ENCODE results near the gene DAPK1.

DAPK1 gene

DNA sequence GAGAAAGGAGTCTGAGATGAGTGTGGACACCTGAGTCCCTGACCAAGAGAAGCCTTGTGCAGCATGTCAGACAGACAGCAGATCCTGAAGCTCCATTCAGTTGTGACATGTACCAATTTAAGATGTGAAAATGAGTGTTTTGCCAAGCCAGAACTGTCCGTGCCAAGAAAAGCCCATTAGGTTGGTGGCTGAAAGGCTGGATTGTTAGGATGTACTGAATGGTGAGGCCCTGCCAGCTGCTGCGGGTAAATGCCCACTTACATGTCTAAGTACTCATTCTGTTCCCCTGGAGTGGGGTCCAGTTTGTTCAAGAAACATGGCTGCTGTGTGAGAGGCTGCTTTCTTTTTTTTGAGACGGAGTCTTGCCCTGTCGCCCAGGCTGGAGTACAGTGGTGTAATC is 14.6 kb downstream of the DAPK1 start:
- Histone ChIP-seq H3K9me3 (ENCODE audit: severe bottlenecking) (no peaks in the 10 kb centered on the region), H3K27me3 (ENCODE audit: insufficient read depth, low read depth, severe bottlenecking) (no peaks in the 10 kb centered on the region), H3K36me3 (peaks cover 11% of the 10 kb centered on the region), H3K4me3 (ENCODE audit: low read depth, low read length) (no peak overlapping the region), H3K27ac (no peak overlapping the region)
- TF ChIP-seq, protein P1, sequence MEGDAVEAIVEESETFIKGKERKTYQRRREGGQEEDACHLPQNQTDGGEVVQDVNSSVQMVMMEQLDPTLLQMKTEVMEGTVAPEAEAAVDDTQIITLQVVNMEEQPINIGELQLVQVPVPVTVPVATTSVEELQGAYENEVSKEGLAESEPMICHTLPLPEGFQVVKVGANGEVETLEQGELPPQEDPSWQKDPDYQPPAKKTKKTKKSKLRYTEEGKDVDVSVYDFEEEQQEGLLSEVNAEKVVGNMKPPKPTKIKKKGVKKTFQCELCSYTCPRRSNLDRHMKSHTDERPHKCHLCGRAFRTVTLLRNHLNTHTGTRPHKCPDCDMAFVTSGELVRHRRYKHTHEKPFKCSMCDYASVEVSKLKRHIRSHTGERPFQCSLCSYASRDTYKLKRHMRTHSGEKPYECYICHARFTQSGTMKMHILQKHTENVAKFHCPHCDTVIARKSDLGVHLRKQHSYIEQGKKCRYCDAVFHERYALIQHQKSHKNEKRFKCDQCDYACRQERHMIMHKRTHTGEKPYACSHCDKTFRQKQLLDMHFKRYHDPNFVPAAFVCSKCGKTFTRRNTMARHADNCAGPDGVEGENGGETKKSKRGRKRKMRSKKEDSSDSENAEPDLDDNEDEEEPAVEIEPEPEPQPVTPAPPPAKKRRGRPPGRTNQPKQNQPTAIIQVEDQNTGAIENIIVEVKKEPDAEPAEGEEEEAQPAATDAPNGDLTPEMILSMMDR (IDR thresholded peaks at IDR 0.05; ENCODE audit: low read depth, low read length), result no peak
- no peak for DNase-seq

DNA sequence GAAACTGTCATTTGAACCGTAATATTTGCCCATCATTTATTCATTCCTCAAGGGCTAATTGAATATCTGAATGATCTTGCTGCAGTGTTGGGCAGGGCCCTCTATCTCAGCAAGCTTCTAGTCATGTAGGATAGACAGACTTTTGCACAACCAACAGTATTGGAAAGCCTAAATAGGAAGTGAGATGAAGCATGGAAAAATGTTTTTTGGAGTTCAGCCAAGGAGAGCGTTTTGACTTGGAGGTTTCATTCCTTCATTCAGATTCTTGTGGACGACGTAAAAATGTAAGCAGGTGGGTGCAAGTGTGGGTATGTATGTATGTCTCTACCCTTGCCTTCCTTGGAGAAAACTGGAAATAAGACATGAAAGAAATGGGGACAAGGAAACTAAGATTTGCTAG is 15.5 kb downstream of the DAPK1 start:
- Histone ChIP-seq H3K27ac (no peak overlapping the region), H3K9me3 (ENCODE audit: severe bottlenecking) (no peaks in the 10 kb centered on the region), H3K36me3 (peaks cover 11% of the 10 kb centered on the region), H3K27me3 (ENCODE audit: insufficient read depth, low read depth, severe bottlenecking) (no peaks in the 10 kb centered on the region), H3K4me3 (ENCODE audit: low read depth, low read length) (no peak overlapping the region)
- no peak for DNase-seq
- TF ChIP-seq, protein P1 (IDR thresholded peaks at IDR 0.05; ENCODE audit: low read depth, low read length), result no peak

DNA sequence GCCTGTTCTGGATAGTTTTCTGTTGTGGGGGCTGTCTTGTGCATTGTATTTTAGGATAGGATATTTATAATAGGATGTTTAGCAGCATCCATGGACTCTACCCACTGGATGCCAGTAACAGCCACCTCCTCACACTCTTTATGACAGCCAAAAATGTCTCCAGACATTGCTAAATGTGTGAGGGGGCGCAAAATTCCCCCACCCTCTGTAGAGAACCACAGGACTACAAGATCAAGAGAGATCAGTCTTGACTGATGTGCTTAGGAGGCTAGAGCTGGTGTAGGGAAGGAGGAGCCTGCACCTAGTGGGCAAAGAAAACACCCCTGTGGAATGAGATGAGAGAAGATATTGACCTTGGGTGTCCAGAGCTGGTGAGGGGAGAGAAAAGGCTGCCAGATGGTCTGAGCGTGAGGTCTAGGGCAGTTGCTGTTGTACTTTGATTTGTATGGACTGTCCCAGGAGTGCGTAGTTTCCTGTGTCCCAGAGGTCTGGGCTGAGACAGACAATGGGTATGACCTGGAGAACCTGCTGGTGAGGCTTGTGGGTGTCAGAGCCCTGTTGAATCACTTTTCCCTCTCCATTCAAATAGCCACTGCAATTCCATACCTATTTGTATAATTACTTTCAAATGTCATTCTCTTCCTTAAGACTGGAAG is 16.3 kb downstream of the DAPK1 start:
- H3K27ac ChIP-seq, result no peak overlapping the region
- no peaks in the 10 kb centered on the region for H3K27me3 ChIP-seq (ENCODE audit: insufficient read depth, low read depth, severe bottlenecking)
- H3K4me3 ChIP-seq (ENCODE audit: low read depth, low read length), result no peak overlapping the region
- H3K36me3 ChIP-seq, result peaks cover 11% of the 10 kb centered on the region
- no peaks in the 10 kb centered on the region for H3K9me3 ChIP-seq (ENCODE audit: severe bottlenecking)
- DNase-seq, result peak; percentile 18
- TF ChIP-seq, protein P1 (IDR thresholded peaks at IDR 0.05; ENCODE audit: low read depth, low read length), result no peak

DNA sequence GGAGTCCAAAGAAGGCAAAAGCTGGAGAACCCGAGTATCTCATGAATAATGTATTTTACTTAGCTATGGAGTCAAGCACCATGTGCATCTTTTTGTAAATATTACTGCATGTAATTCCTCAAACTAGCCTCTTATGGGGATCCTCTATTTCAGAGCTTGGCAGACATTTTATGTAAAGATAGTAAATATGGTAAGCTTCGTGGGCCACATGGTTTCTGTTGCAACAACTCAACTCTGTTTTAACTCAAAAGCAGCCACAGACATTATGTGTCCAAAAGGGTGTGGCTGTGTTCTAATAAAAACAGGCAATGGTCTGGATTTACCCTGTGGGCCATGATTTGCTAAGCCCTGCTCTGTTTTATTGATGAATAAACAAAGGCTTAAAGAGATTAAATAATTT is 17.3 kb downstream of the DAPK1 start:
- H3K9me3 ChIP-seq (ENCODE audit: severe bottlenecking), result no peaks in the 10 kb centered on the region
- no peak for DNase-seq
- H3K4me3 ChIP-seq (ENCODE audit: low read depth, low read length), result no peak overlapping the region
- H3K27ac ChIP-seq, result no peak overlapping the region
- TF ChIP-seq, protein P1 (IDR thresholded peaks at IDR 0.05; ENCODE audit: low read depth, low read length), result no peak
- H3K36me3 ChIP-seq, result peaks cover 6% of the 10 kb centered on the region
- no peaks in the 10 kb centered on the region for H3K27me3 ChIP-seq (ENCODE audit: insufficient read depth, low read depth, severe bottlenecking)

DNA sequence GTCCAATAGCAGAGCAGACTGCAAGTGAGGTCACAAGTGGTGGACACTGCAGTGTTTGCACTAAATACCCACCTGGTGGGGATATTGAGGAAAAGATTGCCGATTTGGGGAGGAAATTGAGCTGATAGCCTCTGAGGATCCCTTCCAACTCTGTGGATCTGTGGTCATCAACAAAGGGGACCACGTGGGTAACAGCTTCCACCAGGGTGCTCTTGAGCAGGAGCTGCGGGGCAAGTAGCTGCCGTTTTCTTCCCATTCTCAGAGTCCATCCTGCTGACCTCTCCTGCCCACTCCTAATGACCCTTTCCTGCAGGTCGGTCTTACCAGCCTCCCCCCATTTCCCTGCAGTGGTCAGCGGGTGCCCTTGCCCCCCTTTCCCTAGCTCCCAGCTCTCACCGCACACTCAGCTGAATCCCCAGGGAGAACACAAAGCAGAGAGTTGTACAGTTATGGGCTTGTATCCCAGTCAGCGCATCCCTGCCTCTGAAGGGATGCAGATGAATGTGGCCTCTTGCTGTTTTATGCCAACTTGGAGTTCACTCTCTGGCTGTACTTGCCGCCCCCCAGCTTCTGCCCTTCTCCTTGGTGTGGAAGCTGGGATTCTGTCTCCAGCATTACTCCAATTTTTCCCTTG is 18.0 kb downstream of the DAPK1 start:
- TF ChIP-seq, protein P1 (IDR thresholded peaks at IDR 0.05; ENCODE audit: low read depth, low read length), result no peak
- DNase-seq, result no peak
- no peak overlapping the region for H3K4me3 ChIP-seq (ENCODE audit: low read depth, low read length)
- H3K9me3 ChIP-seq (ENCODE audit: severe bottlenecking), result no peaks in the 10 kb centered on the region
- no peak overlapping the region for H3K27ac ChIP-seq
- peaks cover 5% of the 10 kb centered on the region; the same call in 1 of the 2 replicates for H3K36me3 ChIP-seq
- no peaks in the 10 kb centered on the region for H3K27me3 ChIP-seq (ENCODE audit: insufficient read depth, low read depth, severe bottlenecking)
